Gastrocnemius medialis (tissue), 4 donors: ENCODE measurements around the gene DNAAF5. TPM values are rescaled to one million over a fixed set of nuclear protein-coding genes. Genes with fewer than 3 reads are reported as not detected.

ENCODE experiments used
- ATAC-seq, 2 donors: fragments of 150-250 bp; one replicate each; pipeline ENCODE4 v1.9.1; 2016
- DNase-seq, 2 donors: peaks; one replicate each; pipeline ENCODE4 v3.0.0-alpha.2; 2019
- H3K27ac ChIP-seq, 4 donors: fragments of 200-600 bp; sonication (generic); 1 replicate in 1 of 4; 2 replicates in 3 of 4; pipeline ENCODE4 v1.5.1; 2016 to 2018; ENCODE audit warnings: mild to moderate bottlenecking in 2 of 4, moderate library complexity in 1 of 4
- H3K27me3 ChIP-seq, 3 donors: fragments of 200-600 bp; sonication (generic) in 2 of 3; 1 replicate in 1 of 3; 2 replicates in 2 of 3; pipeline versions ENCODE4 v1.5.1 to v1.6.0; 2016 to 2019; ENCODE audit warnings: mild to moderate bottlenecking in 1 of 3, moderate library complexity in 1 of 3
- H3K36me3 ChIP-seq, 2 donors: fragments of 200-600 bp; sonication (generic) in 1 of 2; one replicate each; pipeline ENCODE4 v1.5.1; 2017 to 2018
- H3K4me1 ChIP-seq, 2 donors: fragments of 200-600 bp; sonication (generic) in 1 of 2; one replicate each; pipeline ENCODE4 v1.5.1; 2016 to 2017; ENCODE audit warnings: mild to moderate bottlenecking in 2 of 2
- H3K4me3 ChIP-seq, 4 donors: fragments of 200-600 bp; sonication (generic) in 3 of 4; 1 replicate in 1 of 4; 2 replicates in 3 of 4; pipeline ENCODE4 v1.5.1; 2016 to 2019; ENCODE audit warnings: mild to moderate bottlenecking in 2 of 4
- H3K9me3 ChIP-seq, 3 donors: fragments of 200-600 bp; sonication (generic) in 2 of 3; 1 replicate in 1 of 3; 2 replicates in 2 of 3; pipeline ENCODE4 v1.5.1; 2016 to 2019
- CTCF ChIP-seq, 5 experiments: fragments of 450-650 bp in 3 of 5; fragments of 200-600 bp in 2 of 5; sonication (generic) in 2 of 5; IDR thresholded peaks in 4 of 5; conservative IDR thresholded peaks in 1 of 5; 1 replicate in 4 of 5; 2 replicates in 1 of 5; pipeline ENCODE4 v1.5.1; 2016 to 2019; ENCODE audit warnings: antibody characterized with exemption in 5 of 5, mild to moderate bottlenecking in 3 of 5, moderate library complexity in 3 of 5
- POLR2A ChIP-seq, 2 donors: fragments of 450-650 bp; IDR thresholded peaks; one replicate each; pipeline ENCODE4 v1.6.1; 2017; ENCODE audit warnings: antibody characterized with exemption in 2 of 2, mild to moderate bottlenecking in 2 of 2, moderate library complexity in 2 of 2
- in situ Hi-C, 4 donors: fragments of 200-750 bp; cut with MboI; loops; one replicate each; pipeline versions ENCODE4 v1.15.0 to v1.8.0; 2017; ENCODE audit warnings: low sequenced_read_pairs in 4 of 4
- intact Hi-C: fragments of 100-400 bp; cut with DNase I; formaldehyde crosslinking; loops from one replicate; pipeline ENCODE4 v1.15.1; 2023; ENCODE audit warnings: low total_unique reads
- total RNA-seq, 4 donors: library from RNA; depleted of rRNA; stranded (reverse); fragments of >200 nt; gene quantifications; one replicate each; pipeline versions ENCODE4 v1.1.0 to v1.2.3, GENCODE V29; 2016

DNAAF5 gene
- total RNA-seq, 4 donors from 2014 or later: 22.4 to 36.2 (median 30.6) TPM

DNA sequence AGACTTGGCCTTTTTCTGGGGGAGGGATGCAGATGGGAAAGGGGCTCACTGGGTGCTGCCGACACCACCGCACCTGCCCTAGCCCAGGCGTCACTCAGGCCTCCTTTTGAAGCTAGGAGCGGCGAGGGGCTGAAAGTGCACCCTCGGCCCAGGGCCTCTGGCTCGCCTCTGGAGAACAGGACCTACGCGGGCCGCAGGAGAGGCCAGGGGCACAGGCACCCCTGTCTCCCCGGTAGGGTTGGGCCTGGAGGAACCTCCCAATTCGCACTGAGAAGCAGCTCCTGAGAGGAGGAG is 47.1 kb downstream of the DNAAF5 start:
- Histone ChIP-seq H3K36me3 (peaks cover 0 to 22% of the 10 kb centered on the region in 2 donors), H3K27me3 (no peaks in the 10 kb centered on the region), H3K4me3 (no peak overlapping the region), H3K9me3 (no peaks in the 10 kb centered on the region), H3K4me1 (peaks cover 6 to 12% of the 10 kb centered on the region in 2 donors), H3K27ac (no peak overlapping the region)
- in situ Hi-C loops: loop anchor here in 1 of 4 donors (10.0 kb wide), 1 partner anchor 449 kb away; no protein-coding TSS in a partner anchor
- intact Hi-C loops: no loop called here
- TF ChIP-seq CTCF (IDR thresholded peaks at IDR 0.05 in 4 of 5, conservative IDR thresholded peaks at IDR 0.05 in 1 of 5) (no peak), POLR2A (IDR thresholded peaks at IDR 0.05) (no peak)
- no peak for DNase-seq
- no peak for ATAC-seq

DNA sequence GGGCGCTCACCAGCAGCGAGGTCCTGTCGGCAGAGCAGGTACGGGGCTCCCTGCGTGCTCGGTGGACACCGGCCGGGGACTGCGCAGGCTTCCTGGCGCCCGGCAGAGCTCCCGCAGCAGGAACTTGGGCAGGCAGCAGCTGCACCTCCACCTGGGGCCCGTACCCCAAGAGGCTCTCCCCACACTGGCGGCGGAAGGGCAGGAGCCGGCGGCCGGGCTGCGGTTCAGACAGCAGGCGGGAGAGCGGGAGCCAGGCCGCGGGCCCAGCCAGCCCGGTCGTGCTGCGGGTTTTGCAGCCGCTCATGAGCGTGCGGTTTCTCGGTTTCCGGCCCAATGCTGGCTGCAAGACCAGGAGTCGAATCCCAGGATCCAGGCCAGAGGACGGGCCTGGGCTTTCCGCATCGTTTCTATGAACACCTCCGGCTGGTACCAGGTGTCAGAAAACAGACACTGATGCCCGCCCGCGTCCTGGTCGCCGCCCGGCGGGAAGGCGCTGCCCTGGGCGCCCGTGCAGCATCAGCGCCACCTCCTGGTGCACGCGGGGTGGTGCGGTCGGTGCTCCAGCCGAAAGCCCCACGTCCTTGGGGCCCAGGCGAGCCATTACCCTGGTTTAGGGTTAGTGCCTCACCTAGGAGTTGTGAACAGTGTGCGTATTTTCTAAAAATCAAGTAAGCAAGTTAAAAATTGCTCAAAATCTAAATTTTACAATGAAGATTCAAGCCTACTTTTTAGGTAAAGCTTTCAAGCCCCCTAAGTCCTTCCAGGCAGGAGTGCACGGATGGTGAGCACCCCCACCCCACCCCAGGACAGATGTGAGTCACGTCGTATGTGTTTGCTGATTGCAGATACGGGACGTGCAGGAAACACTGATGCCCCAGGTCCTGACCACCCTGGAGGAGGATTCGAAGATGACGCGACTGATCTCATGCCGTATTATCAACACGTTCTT is 47.9 kb downstream of the DNAAF5 start:
- Histone ChIP-seq H3K4me1 (peaks cover 6 to 7% of the 10 kb centered on the region in 2 donors), H3K4me3 (no peak overlapping the region), H3K36me3 (peaks cover 0 to 23% of the 10 kb centered on the region in 2 donors), H3K27ac (no peak overlapping the region), H3K27me3 (no peaks in the 10 kb centered on the region), H3K9me3 (no peaks in the 10 kb centered on the region)
- no peak for TF ChIP-seq POLR2A (IDR thresholded peaks at IDR 0.05)
- TF ChIP-seq CTCF (IDR thresholded peaks at IDR 0.05 in 4 of 5, conservative IDR thresholded peaks at IDR 0.05 in 1 of 5): peak; percentile 88 to 94 (median 91)
- in situ Hi-C loops (loop anchor here in 3 of 4 donors (5.0 to 10.0 kb wide), 2 partner anchors 450 to 452 kb away; no protein-coding TSS in a partner anchor), intact Hi-C loops (loop anchor here (1.0 kb wide), 1 partner anchor 452 kb away; no protein-coding TSS in a partner anchor)
- DNase-seq (peak in 1 of 2 donors; percentile 40), ATAC-seq (peak; percentile 52 to 53)

DNA sequence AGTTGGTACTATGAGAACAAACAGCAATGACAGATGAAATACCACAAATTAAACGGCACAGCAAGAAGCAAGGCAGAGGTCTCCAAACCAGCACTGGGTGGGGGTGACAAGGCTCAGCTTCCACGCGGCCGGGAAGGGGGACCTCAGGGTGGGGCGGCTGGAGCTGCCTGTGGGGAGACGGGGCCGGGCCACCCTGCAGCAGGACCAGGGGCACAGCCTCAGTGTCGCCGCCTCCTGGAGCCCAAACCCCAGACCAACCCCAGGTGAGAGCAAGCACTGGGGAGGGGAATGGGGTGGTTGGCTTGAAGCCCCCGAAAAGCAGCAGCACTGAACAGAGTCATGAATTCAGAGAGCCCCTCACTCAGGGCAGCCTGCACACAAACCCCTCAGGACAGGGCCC is 49.9 kb downstream of the DNAAF5 start:
- Histone ChIP-seq H3K27me3 (no peaks in the 10 kb centered on the region), H3K27ac (no peak overlapping the region), H3K4me3 (no peak overlapping the region), H3K9me3 (no peaks in the 10 kb centered on the region), H3K36me3 (peaks cover 0 to 32% of the 10 kb centered on the region in 2 donors), H3K4me1 (peaks cover 0 to 2% of the 10 kb centered on the region in 2 donors)
- in situ Hi-C loops (loop anchor here in 3 of 4 donors (5.0 to 10.0 kb wide), 2 partner anchors 452 to 454 kb away; no protein-coding TSS in a partner anchor), intact Hi-C loops (no loop called here)
- TF ChIP-seq POLR2A (IDR thresholded peaks at IDR 0.05) (no peak), CTCF (IDR thresholded peaks at IDR 0.05 in 4 of 5, conservative IDR thresholded peaks at IDR 0.05 in 1 of 5) (no peak)
- ATAC-seq: no peak
- no peak for DNase-seq

- Histone ChIP-seq H3K4me3 (no peak overlapping the region), H3K36me3 (peaks cover 0 to 32% of the 10 kb centered on the region in 2 donors), H3K9me3 (no peaks in the 10 kb centered on the region), H3K27me3 (no peaks in the 10 kb centered on the region), H3K27ac (no peak overlapping the region), H3K4me1 (no peaks in the 10 kb centered on the region)
- DNase-seq (no peak), ATAC-seq (no peak)
- TF ChIP-seq POLR2A (IDR thresholded peaks at IDR 0.05) (no peak), CTCF (IDR thresholded peaks at IDR 0.05 in 4 of 5, conservative IDR thresholded peaks at IDR 0.05 in 1 of 5) (no peak)
- intact Hi-C loops: no loop called here
- in situ Hi-C loops: loop anchor here in 3 of 4 donors (5.0 to 10.0 kb wide), 2 partner anchors 452 to 455 kb away; no protein-coding TSS in a partner anchor
Measured at GRCh38 chr7:776992-777727, 50.7 kb downstream of the DNAAF5 start.
